ENCODE data around the gene LGR4.

DNA sequence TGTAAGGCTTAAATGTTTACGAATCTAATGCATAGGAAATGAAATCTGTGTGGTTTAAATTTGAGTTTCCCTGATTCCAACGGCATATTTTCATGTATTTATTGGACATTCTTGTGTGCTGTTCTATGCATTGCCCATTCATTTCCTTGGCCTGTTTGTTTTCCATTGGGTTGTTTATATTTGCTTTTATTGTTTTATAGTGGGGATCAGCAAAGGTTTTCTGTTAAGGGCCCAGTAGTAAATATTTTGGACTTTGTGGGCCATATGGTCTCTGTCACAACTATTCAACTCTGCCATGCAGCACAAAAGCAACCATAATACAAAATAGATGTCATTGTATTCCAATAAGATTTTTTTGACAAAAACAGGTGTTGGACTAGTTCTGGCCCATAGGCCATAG, 5.2 kb upstream of the LGR4 start:
- TF ChIP-seq, protein P1, sequence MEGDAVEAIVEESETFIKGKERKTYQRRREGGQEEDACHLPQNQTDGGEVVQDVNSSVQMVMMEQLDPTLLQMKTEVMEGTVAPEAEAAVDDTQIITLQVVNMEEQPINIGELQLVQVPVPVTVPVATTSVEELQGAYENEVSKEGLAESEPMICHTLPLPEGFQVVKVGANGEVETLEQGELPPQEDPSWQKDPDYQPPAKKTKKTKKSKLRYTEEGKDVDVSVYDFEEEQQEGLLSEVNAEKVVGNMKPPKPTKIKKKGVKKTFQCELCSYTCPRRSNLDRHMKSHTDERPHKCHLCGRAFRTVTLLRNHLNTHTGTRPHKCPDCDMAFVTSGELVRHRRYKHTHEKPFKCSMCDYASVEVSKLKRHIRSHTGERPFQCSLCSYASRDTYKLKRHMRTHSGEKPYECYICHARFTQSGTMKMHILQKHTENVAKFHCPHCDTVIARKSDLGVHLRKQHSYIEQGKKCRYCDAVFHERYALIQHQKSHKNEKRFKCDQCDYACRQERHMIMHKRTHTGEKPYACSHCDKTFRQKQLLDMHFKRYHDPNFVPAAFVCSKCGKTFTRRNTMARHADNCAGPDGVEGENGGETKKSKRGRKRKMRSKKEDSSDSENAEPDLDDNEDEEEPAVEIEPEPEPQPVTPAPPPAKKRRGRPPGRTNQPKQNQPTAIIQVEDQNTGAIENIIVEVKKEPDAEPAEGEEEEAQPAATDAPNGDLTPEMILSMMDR (IDR thresholded peaks at IDR 0.05) = no peak
- no peak for TF ChIP-seq EZH2 (IDR thresholded peaks at IDR 0.05; ENCODE audit: borderline replicate concordance, insufficient read depth, low read depth, low read length, poor library complexity, severe bottlenecking)
